H9 (cell line): ENCODE measurements around the gene SLC35F3. TPM values are rescaled to one million over a fixed set of nuclear protein-coding genes. Genes with fewer than 3 reads are reported as not detected.
A peak's percentile ranks its signal among the peaks of the same experiment; 100 is the strongest.

Experiments
- DNase-seq: peaks from one replicate; pipeline ENCODE4 v3.0.0-alpha.2; 2017
- H2AFZ ChIP-seq: one replicate; pipeline ENCODE4 v1.6.1; 2013; ENCODE audit warnings: mild to moderate bottlenecking, low read length, control low read depth, moderate library complexity
- H2AK5ac ChIP-seq: 2 replicates; pipeline ENCODE4 v1.6.1; 2013; ENCODE audit warnings: low read length, control low read depth, mixed read lengths; ENCODE audit not compliant: insufficient read length
- H2BK120ac ChIP-seq: one replicate; pipeline ENCODE4 v1.6.1; 2013; ENCODE audit warnings: low read depth, mild to moderate bottlenecking, low read length, control low read depth, inconsistent platforms; ENCODE audit not compliant: poor library complexity, severe bottlenecking
- H2BK12ac ChIP-seq: 2 replicates; pipeline ENCODE4 v1.6.1; 2013; ENCODE audit warnings: low read length, control low read depth, mixed read lengths, low read depth; ENCODE audit not compliant: insufficient read length
- H2BK15ac ChIP-seq: 2 replicates; pipeline ENCODE4 v1.6.1; 2013; ENCODE audit warnings: low read depth, low read length, control low read depth
- H2BK20ac ChIP-seq: one replicate; pipeline ENCODE4 v1.6.1; 2013; ENCODE audit warnings: low read depth, mild to moderate bottlenecking, low read length, control low read depth, inconsistent platforms; ENCODE audit not compliant: poor library complexity, severe bottlenecking
- H2BK5ac ChIP-seq: 2 replicates; pipeline ENCODE4 v1.6.1; 2013; ENCODE audit warnings: low read length, control low read depth, mixed read lengths; ENCODE audit not compliant: insufficient read length
- H3K14ac ChIP-seq: 2 replicates; pipeline ENCODE4 v1.6.1; 2013; ENCODE audit warnings: low read length, control low read depth; ENCODE audit not compliant: insufficient read depth
- H3K18ac ChIP-seq: 2 replicates; pipeline ENCODE4 v1.6.1; 2013; ENCODE audit warnings: low read depth, mild to moderate bottlenecking, mixed read lengths, low read length, control low read depth; ENCODE audit not compliant: insufficient read length
- H3K23ac ChIP-seq: 2 replicates; pipeline ENCODE4 v1.6.1; 2013; ENCODE audit warnings: low read length, control low read depth, mixed read lengths, low read depth; ENCODE audit not compliant: insufficient read length
- H3K23me2 ChIP-seq: 2 replicates; pipeline ENCODE4 v1.6.1; 2013; ENCODE audit warnings: low read depth, mild to moderate bottlenecking, mixed read lengths, low read length, control low read depth; ENCODE audit not compliant: insufficient read length, poor library complexity, severe bottlenecking
- H3K27ac ChIP-seq: 2 replicates; pipeline ENCODE4 v1.5.1; 2013; ENCODE audit warnings: low read length, control low read depth, mixed read lengths, low read depth; ENCODE audit not compliant: insufficient read length
- H3K27me3 ChIP-seq: 2 replicates; pipeline ENCODE4 v1.6.1; 2013; ENCODE audit warnings: low read length, control low read depth, inconsistent platforms; ENCODE audit not compliant: insufficient read depth
- H3K4ac ChIP-seq: 2 replicates; pipeline ENCODE4 v1.6.1; 2013; ENCODE audit warnings: low read depth, mild to moderate bottlenecking, control low read depth, inconsistent platforms, low read length, moderate library complexity
- H3K4me1 ChIP-seq: 2 replicates; pipeline ENCODE4 v1.6.1; 2013; ENCODE audit warnings: low read length, control low read depth, inconsistent platforms; ENCODE audit not compliant: insufficient read depth
- H3K4me2 ChIP-seq: 2 replicates; pipeline ENCODE4 v1.6.1; 2013; ENCODE audit warnings: low read length, control low read depth, mixed read lengths; ENCODE audit not compliant: insufficient read length, insufficient read depth
- H3K56ac ChIP-seq: 2 replicates; pipeline ENCODE4 v1.6.1; 2013; ENCODE audit warnings: low read depth, mild to moderate bottlenecking, mixed read lengths, low read length, control low read depth; ENCODE audit not compliant: insufficient read length
- H3K79me1 ChIP-seq: 2 replicates; pipeline ENCODE4 v1.6.1; 2013; ENCODE audit warnings: low read depth, mild to moderate bottlenecking, moderate library complexity, low read length, control low read depth, inconsistent platforms; ENCODE audit not compliant: insufficient read depth, poor library complexity, severe bottlenecking
- H3K79me2 ChIP-seq: 2 replicates; pipeline ENCODE4 v1.6.1; 2013; ENCODE audit warnings: low read length, control low read depth, inconsistent platforms; ENCODE audit not compliant: insufficient read depth
- H3K9ac ChIP-seq: 2 replicates; pipeline ENCODE4 v1.6.1; 2013; ENCODE audit warnings: low read length, control low read depth, mixed read lengths; ENCODE audit not compliant: insufficient read length; ENCODE audit errors: extremely low read depth
- H3K9me3 ChIP-seq: one replicate; pipeline ENCODE4 v1.6.1; 2013; ENCODE audit warnings: low read depth, low read length, inconsistent platforms; ENCODE audit not compliant: control insufficient read depth
- H3T11ph ChIP-seq: one replicate; pipeline ENCODE4 v1.6.1; 2013; ENCODE audit warnings: mild to moderate bottlenecking, low read length, control low read depth, inconsistent platforms
- H4K20me1 ChIP-seq: one replicate; pipeline ENCODE4 v1.6.1; 2013; ENCODE audit not compliant: control insufficient read depth, insufficient read length, insufficient read depth
- H4K5ac ChIP-seq: 2 replicates; pipeline ENCODE4 v1.6.1; 2013; ENCODE audit warnings: low read depth, mild to moderate bottlenecking, mixed read lengths, low read length, control low read depth; ENCODE audit not compliant: insufficient read length
- H4K8ac ChIP-seq: replicated peaks from 2 replicates; pipeline ENCODE4 v1.6.1; 2013; ENCODE audit warnings: low read length, control low read depth, mixed read lengths, low read depth; ENCODE audit not compliant: insufficient read length
- H4K91ac ChIP-seq: 2 replicates; pipeline ENCODE4 v1.6.1; 2013; ENCODE audit warnings: low read depth, mild to moderate bottlenecking, moderate library complexity, mixed read lengths, low read length, control low read depth; ENCODE audit not compliant: insufficient read length
- H3K27ac Mint-ChIP-seq, 3 experiments: 2 replicates in 2 of 3; 3 replicates in 1 of 3; pipeline ENCODE4 v1.8.0; 2020 to 2021; ENCODE audit warnings: mixed read lengths in 3 of 3, mild to moderate bottlenecking in 1 of 3, moderate library complexity in 1 of 3
- H3K27me3 Mint-ChIP-seq: 2 replicates; pipeline ENCODE4 v1.8.0; 2021; ENCODE audit warnings: low read depth, mild to moderate bottlenecking, moderate library complexity, mixed read lengths
- H3K36me3 Mint-ChIP-seq, 3 experiments: 2 replicates in 2 of 3; 3 replicates in 1 of 3; pipeline ENCODE4 v1.8.0; 2020 to 2021; ENCODE audit warnings: low read depth in 3 of 3, mixed read lengths in 3 of 3; ENCODE audit not compliant: insufficient read depth in 1 of 3
- H3K4me1 Mint-ChIP-seq, 2 experiments: 2 replicates each; pipeline ENCODE4 v1.8.0; 2020; ENCODE audit warnings: mixed read lengths in 2 of 2
- H3K4me3 Mint-ChIP-seq, 2 experiments: 2 replicates in 1 of 2; 3 replicates in 1 of 2; pipeline ENCODE4 v1.8.0; 2020 to 2021; ENCODE audit warnings: mild to moderate bottlenecking in 2 of 2, mixed read lengths in 2 of 2, moderate library complexity in 1 of 2
- H3K9me3 Mint-ChIP-seq, 2 experiments: 2 replicates in 1 of 2; 3 replicates in 1 of 2; pipeline ENCODE4 v1.8.0; 2020; ENCODE audit warnings: mild to moderate bottlenecking in 2 of 2, mixed read lengths in 2 of 2, moderate library complexity in 1 of 2
- CTCF ChIP-seq: fragments of 200-600 bp; sonication (generic); conservative IDR thresholded peaks from 3 replicates; pipeline ENCODE4 v1.8.0; 2021; ENCODE audit warnings: antibody characterized with exemption, mild to moderate bottlenecking
- WGBS: extraction: QIAGEN DNeasy Blood & Tissue Kit; methylation state at CpG from one replicate; pipeline ENCODE4 v1.1.7; 2013; ENCODE audit warnings: missing lambda C conversion rate, low lambda C conversion rate, mixed read lengths; ENCODE audit not compliant: insufficient read length; ENCODE audit errors: extremely low coverage; 5-methylcytosine and 5-hydroxymethylcytosine counted together
- total RNA-seq: library from RNA; stranded (reverse); gene quantifications from 2 replicates; pipeline ENCODE4 v1.2.1, GENCODE V29; 2021

The SLC35F3 gene
- total RNA-seq, 1 experiment from 2014 or later: 0.81 TPM

DNA sequence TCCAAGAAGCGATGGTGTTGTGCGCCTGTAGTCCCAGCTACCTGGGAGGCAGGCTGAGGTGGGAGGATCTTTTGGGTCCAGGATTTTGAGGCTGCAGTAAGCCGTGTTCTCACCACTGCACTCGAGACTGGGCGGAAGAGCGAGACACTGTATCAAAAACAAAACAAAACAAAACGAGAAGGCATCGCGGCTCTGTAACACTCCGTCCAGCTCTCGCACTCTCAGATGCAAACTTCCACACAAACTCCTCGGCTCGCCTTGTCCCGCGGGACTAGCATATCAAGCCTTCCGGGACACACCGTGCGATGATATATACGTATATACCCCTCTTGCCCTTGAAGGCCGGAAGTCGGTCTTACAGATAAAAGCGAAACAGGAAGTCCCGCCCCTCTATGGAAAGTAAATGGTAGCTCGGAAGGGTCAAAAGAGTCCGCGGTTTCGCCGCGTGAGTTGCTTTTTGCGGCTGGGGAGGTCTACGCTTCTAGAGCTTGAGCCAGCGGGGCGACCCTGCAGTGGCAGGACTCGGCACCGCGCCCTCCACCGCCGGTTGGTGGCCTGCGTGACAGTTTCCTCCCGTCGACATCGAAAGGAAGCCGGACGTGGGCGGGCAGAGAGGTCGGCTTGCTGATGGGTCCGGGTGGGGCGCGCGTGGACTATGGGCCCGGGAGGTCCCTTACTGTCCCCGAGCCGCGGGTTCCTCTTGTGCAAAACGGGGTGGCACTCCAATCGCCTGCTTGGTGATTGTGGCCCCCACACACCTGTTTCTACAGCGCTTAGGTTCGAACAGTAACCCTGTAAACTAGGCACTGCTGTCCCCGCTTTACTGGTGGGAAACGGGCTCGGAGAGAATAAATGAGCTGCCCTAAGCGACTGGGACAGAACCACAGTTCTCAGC is 468.8 kb downstream of the SLC35F3 start, which contains the start of gene COA6:
COA6 (plus strand) TSS at position 393 of the 895 bp plus-strand sequence; CDS start at position 404, 11 bp downstream.
- peaks cover 20 to 38% (median 32%) of the 10 kb centered on the region in 3 experiments for H3K36me3 Mint-ChIP-seq

More for the DNA sequence above, 468.8 kb downstream of the SLC35F3 start, which contains the start of gene COA6:
- H2BK120ac ChIP-seq: no peak within 1 kb of the TSS
- no peak within 1 kb of the TSS for H3K56ac ChIP-seq
- peak within 1 kb of the TSS; percentile 86 for H2AFZ ChIP-seq
- Mint-ChIP-seq H3K27ac (peak within 1 kb of the TSS; percentile 96 to 99 (median 99)), H3K27me3 (peaks cover 19% of the 10 kb centered on the region), H3K9me3 (no peaks in the 10 kb centered on the region), H3K4me1 (peaks cover 10 to 14% of the 10 kb centered on the region in 2 experiments), H3K4me3 (peak within 1 kb of the TSS; percentile 95 to 98)
- no peak for TF ChIP-seq CTCF
- H4K20me1 ChIP-seq: no peaks in the 10 kb centered on the region
- H4K5ac ChIP-seq: no peak within 1 kb of the TSS
- peaks cover 3% of the 10 kb centered on the region; the same call in 1 of the 2 replicates for H3K4me1 ChIP-seq
- H3K9me3 ChIP-seq: no peaks in the 10 kb centered on the region
- H2BK12ac ChIP-seq: no peak within 1 kb of the TSS
- H3K18ac ChIP-seq: peak within 1 kb of the TSS; percentile 66
- no peak within 1 kb of the TSS for H2AK5ac ChIP-seq
- H3K4ac ChIP-seq: no peak within 1 kb of the TSS
- peak within 1 kb of the TSS; percentile 92 for H3K9ac ChIP-seq
- peaks cover 3% of the 10 kb centered on the region; the same call in 1 of the 2 replicates for H3K79me2 ChIP-seq
- H2BK5ac ChIP-seq: no peak within 1 kb of the TSS
- peak within 1 kb of the TSS; percentile 46 for H3K4me2 ChIP-seq
- H2BK20ac ChIP-seq: no peak within 1 kb of the TSS
- H4K91ac ChIP-seq: no peak within 1 kb of the TSS
- no peak within 1 kb of the TSS for H3K23ac ChIP-seq
- H3K79me1 ChIP-seq: no peaks in the 10 kb centered on the region
- peak within 1 kb of the TSS; percentile 77 for H3K27ac ChIP-seq
- WGBS: no CpG with 5 or more reads among the region's 62 CpGs
- peak; percentile 92 for DNase-seq
- H2BK15ac ChIP-seq: no peak within 1 kb of the TSS
- no peaks in the 10 kb centered on the region for H3K27me3 ChIP-seq
- H3T11ph ChIP-seq: no peak within 1 kb of the TSS
- peak within 1 kb of the TSS; percentile 79 for H3K14ac ChIP-seq
- no peak within 1 kb of the TSS for H4K8ac ChIP-seq
- H3K23me2 ChIP-seq: no peaks in the 10 kb centered on the region
